Nasal cavity respiratory epithelium epithelial cell of viscerocranial mucosa (primary cell): ENCODE measurements around the gene LIN52. TPM values are rescaled to one million over a fixed set of nuclear protein-coding genes. Genes with fewer than 3 reads are reported as not detected.

ENCODE experiments used
- total RNA-seq: library from RNA; depleted of rRNA; stranded (reverse); fragments of >200 nt; gene quantifications from 2 replicates; pipeline ENCODE4 v1.2.3, GENCODE V29; 2014

Gene LIN52
- total RNA-seq: 6.4 and 16.4 TPM in 2 replicates

GRCh38 chr14:74084277-74085046 is at the start of gene LIN52, which contains the start of gene ALDH6A1:
Gene LIN52, plus strand, starts transcription at chr14:74084956. Its CDS starts 19 bp downstream, at chr14:74084975.
Gene ALDH6A1, minus strand, starts transcription at chr14:74084453. Its CDS starts 59 bp downstream, at chr14:74084394.

GRCh38 chr14:74238974-74239847 is 154.5 kb downstream of the LIN52 start, which contains the start of gene VSX2:
Gene VSX2, plus strand, starts transcription at chr14:74239449. Its CDS starts 113 bp downstream, at chr14:74239562.

Other genes with a start within 250 kb of the LIN52 start
- gene PTGR2, start 233.1 kb upstream of the LIN52 start, total RNA-seq: 6.5 and 9.0 TPM in 2 replicates
- 74.5 and 171 TPM in 2 replicates for gene ZNF410, start 198.1 kb upstream of the LIN52 start, total RNA-seq
- 2.1 and 2.8 TPM in 2 replicates for gene FAM161B, start 134.9 kb upstream of the LIN52 start, total RNA-seq
- 13.5 and 15.4 TPM in 2 replicates for gene COQ6, start 134.7 kb upstream of the LIN52 start, total RNA-seq
- gene ENTPD5, start 65.7 kb upstream of the LIN52 start, total RNA-seq: 17.4 and 21.1 TPM in 2 replicates
- gene BBOF1, start 65.6 kb upstream of the LIN52 start, total RNA-seq: 1.7 and 2.9 TPM in 2 replicates
- gene ALDH6A1, start 503 bp upstream of the LIN52 start, total RNA-seq: 16.9 and 29.4 TPM in 2 replicates
- gene VSX2, start 154.5 kb downstream of the LIN52 start, total RNA-seq: not detected in 2 replicates
- gene ABCD4, start 218.0 kb downstream of the LIN52 start, total RNA-seq: 11.6 and 26.1 TPM in 2 replicates